IMR-90 (cell line): ENCODE results near the gene TSC2. TPM values are rescaled to one million over a fixed set of nuclear protein-coding genes. Genes with fewer than 3 reads are reported as not detected.

Experiments
- ATAC-seq: fragments of 200-7000 bp; cut with Tn5 transposase; 2 replicates; pipeline ENCODE4 v1.9.1; 2020; ENCODE audit warnings: low read depth, mild to moderate bottlenecking, moderate library complexity
- BruUV-seq: library from RNA; stranded (reverse); fragments of 400-500 nt; replicated peaks from 2 replicates; lab custom pipeline; 2021; lab: Mats Ljungman, UMichigan
- CTCF ChIA-PET: fragments of 300-600 bp; formaldehyde crosslinking; extraction: SDS; loops from one replicate; lab custom pipeline; 2021; ENCODE audit warnings: antibody characterized with exemption; lab: Yijun Ruan, JAX
- POLR2A ChIA-PET: fragments of 300-600 bp; sonication (Branson Sonifier 250); formaldehyde crosslinking; loops from one replicate; lab custom pipeline; 2022; ENCODE audit warnings: antibody characterized with exemption; ENCODE audit not compliant: unreplicated experiment; lab: Charles Lee
- DNase-seq: peaks from one replicate; pipeline ENCODE4 v3.0.0; 2013
- H2AFZ ChIP-seq: replicated peaks from 2 replicates; pipeline ENCODE3; 2013; ENCODE audit warnings: low read length, mild to moderate bottlenecking; ENCODE audit not compliant: poor library complexity
- H2AK5ac ChIP-seq: 2 replicates; pipeline ENCODE4 v1.6.1; 2013; ENCODE audit warnings: low read depth, low read length, inconsistent platforms
- H2AK9ac ChIP-seq: replicated peaks from 2 replicates; pipeline ENCODE3; 2013; ENCODE audit warnings: mild to moderate bottlenecking, low read depth, low read length, moderate library complexity; ENCODE audit not compliant: poor library complexity
- H2BK120ac ChIP-seq: 2 replicates; pipeline ENCODE4 v1.6.1; 2013; ENCODE audit warnings: low read depth, low read length, inconsistent platforms
- H2BK15ac ChIP-seq: 3 replicates; pipeline ENCODE4 v1.6.1; 2013; ENCODE audit warnings: low read depth, low read length, inconsistent platforms
- H2BK20ac ChIP-seq: 2 replicates; pipeline ENCODE4 v1.6.1; 2013; ENCODE audit warnings: low read depth, mild to moderate bottlenecking, inconsistent platforms, low read length, moderate library complexity
- H2BK5ac ChIP-seq: 2 replicates; pipeline ENCODE4 v1.6.1; 2013; ENCODE audit warnings: mild to moderate bottlenecking, low read depth, low read length, inconsistent platforms; ENCODE audit not compliant: poor library complexity, severe bottlenecking
- H3K14ac ChIP-seq: replicated peaks from 2 replicates; pipeline ENCODE4 v1.6.1; 2013; ENCODE audit warnings: low read depth, low read length, inconsistent platforms
- H3K18ac ChIP-seq: 2 replicates; pipeline ENCODE4 v1.6.1; 2013; ENCODE audit warnings: low read depth, low read length, control low read depth
- H3K23ac ChIP-seq: 2 replicates; pipeline ENCODE4 v1.6.1; 2013; ENCODE audit warnings: low read depth, low read length, inconsistent platforms
- H3K27ac ChIP-seq: 2 replicates; pipeline ENCODE4 v1.5.1; 2013; ENCODE audit warnings: mild to moderate bottlenecking, control low read depth, low read length; ENCODE audit not compliant: insufficient read depth
- H3K27me3 ChIP-seq: 2 replicates; pipeline ENCODE4 v1.6.1; 2013; ENCODE audit warnings: low read length; ENCODE audit not compliant: control insufficient read depth, insufficient read depth
- H3K36me3 ChIP-seq: 2 replicates; pipeline ENCODE4 v1.6.1; 2013; ENCODE audit warnings: low read length, mixed read lengths; ENCODE audit not compliant: control insufficient read depth, insufficient read depth
- H3K4ac ChIP-seq: 2 replicates; pipeline ENCODE4 v1.6.1; 2013; ENCODE audit warnings: low read depth, low read length, inconsistent platforms
- H3K4me1 ChIP-seq: 2 replicates; pipeline ENCODE4 v1.6.1; 2013; ENCODE audit warnings: low read length, mixed read lengths; ENCODE audit not compliant: control insufficient read depth, insufficient read depth
- H3K4me2 ChIP-seq: 2 replicates; pipeline ENCODE4 v1.6.1; 2013; ENCODE audit warnings: low read depth, mild to moderate bottlenecking, control low read depth, low read length, moderate library complexity
- H3K4me3 ChIP-seq: 2 replicates; pipeline ENCODE4 v1.5.1; 2013; ENCODE audit warnings: low read depth, mild to moderate bottlenecking, control low read depth, low read length, moderate library complexity; ENCODE audit not compliant: insufficient read depth
- H3K56ac ChIP-seq: 2 replicates; pipeline ENCODE4 v1.6.1; 2013; ENCODE audit warnings: low read length, inconsistent platforms; ENCODE audit not compliant: insufficient read depth; ENCODE audit errors: extremely low read depth
- H3K79me1 ChIP-seq, 2 experiments: 2 replicates each; pipeline ENCODE4 v1.6.1; 2013; ENCODE audit warnings: low read length in 2 of 2, inconsistent platforms in 1 of 2, low read depth in 1 of 2
- H3K9ac ChIP-seq: 2 replicates; pipeline ENCODE4 v1.6.1; 2013; ENCODE audit warnings: low read depth, low read length, control low read depth
- H3K9me1 ChIP-seq: 2 replicates; pipeline ENCODE4 v1.6.1; 2013; ENCODE audit warnings: low read length, inconsistent platforms; ENCODE audit not compliant: insufficient read depth
- H3K9me3 ChIP-seq: 2 replicates; pipeline ENCODE4 v1.6.1; 2013; ENCODE audit warnings: low read length; ENCODE audit not compliant: control insufficient read depth, insufficient read depth
- H4K20me1 ChIP-seq: 2 replicates; pipeline ENCODE4 v1.6.1; 2013; ENCODE audit warnings: low read length, inconsistent platforms; ENCODE audit not compliant: insufficient read depth
- H4K5ac ChIP-seq: 2 replicates; pipeline ENCODE4 v1.6.1; 2013; ENCODE audit warnings: mild to moderate bottlenecking, low read depth, low read length, control low read depth
- H4K8ac ChIP-seq, 2 experiments: 2 replicates each; pipeline ENCODE4 v1.6.1; 2013; ENCODE audit warnings: low read depth in 2 of 2, low read length in 2 of 2, control low read depth in 1 of 2, inconsistent platforms in 1 of 2
- H4K91ac ChIP-seq: 2 replicates; pipeline ENCODE4 v1.6.1; 2013; ENCODE audit warnings: low read depth, low read length, inconsistent platforms; ENCODE audit not compliant: insufficient read depth
- BHLHE40 ChIP-seq: fragments of 150-350 bp; IDR thresholded peaks from 2 replicates; pipeline ENCODE4 v1.6.1; 2016; ENCODE audit warnings: mild to moderate bottlenecking, low read depth, low read length
- CHD1 ChIP-seq: IDR thresholded peaks from 2 replicates; pipeline ENCODE4 v1.6.1; 2012; ENCODE audit warnings: low read depth, low read length, improper control_type of control experiment
- MAFK ChIP-seq: IDR thresholded peaks from 2 replicates; pipeline ENCODE4 v1.6.1; 2012; ENCODE audit warnings: low read depth, low read length, improper control_type of control experiment
- MAZ ChIP-seq: IDR thresholded peaks from 2 replicates; pipeline ENCODE4 v1.6.1; 2012; ENCODE audit warnings: low read depth, mild to moderate bottlenecking, low read length, improper control_type of control experiment, moderate library complexity, borderline replicate concordance
- NFE2L2 ChIP-seq: fragments of 150-350 bp; IDR thresholded peaks from 2 replicates; pipeline ENCODE4 v1.6.1; 2016; ENCODE audit warnings: low read depth, mild to moderate bottlenecking, low read length
- POLR2A ChIP-seq: IDR thresholded peaks from 2 replicates; pipeline ENCODE4 v1.6.1; 2012; ENCODE audit warnings: mild to moderate bottlenecking, low read depth, low read length
- RAD21 ChIP-seq: IDR thresholded peaks from 2 replicates; pipeline ENCODE4 v1.6.1; 2012; ENCODE audit warnings: low read length, improper control_type of control experiment
- RCOR1 ChIP-seq: IDR thresholded peaks from 2 replicates; pipeline ENCODE4 v1.6.1; 2012; ENCODE audit warnings: mild to moderate bottlenecking, low read length, improper control_type of control experiment; ENCODE audit not compliant: insufficient replicate concordance
- RFX5 ChIP-seq: IDR thresholded peaks from 2 replicates; pipeline ENCODE4 v1.8.0; 2012; ENCODE audit warnings: low read depth, mild to moderate bottlenecking, low read length, moderate library complexity
- WGBS, 2 experiments: methylation state at CpG; one replicate each; pipeline versions ENCODE4 v1.1.5 to v1.1.7; 2013; ENCODE audit warnings: missing lambda C conversion rate in 2 of 2; ENCODE audit not compliant: insufficient read length in 1 of 2; ENCODE audit errors: extremely low coverage in 2 of 2; 5-methylcytosine and 5-hydroxymethylcytosine counted together
- dilution Hi-C: fragments of 300-500 bp; cut with HindIII; formaldehyde crosslinking; loops from one replicate; pipeline ENCODE4 v1.14.3; 2018; ENCODE audit warnings: low sequenced_read_pairs; ENCODE audit not compliant: unreplicated experiment
- in situ Hi-C: fragments of 300-500 bp; cut with MboI; formaldehyde crosslinking; loops from 3 replicates; pipeline ENCODE4 v1.14.3; 2019; ENCODE audit warnings: low sequenced_read_pairs, inconsistent platforms, mixed read lengths
- intact Hi-C: fragments of 100-400 bp; cut with micrococcal nuclease; formaldehyde crosslinking; loops from 2 replicates; pipeline ENCODE4 v1.10.0; 2022
- polyA plus RNA-seq, 3 experiments: library from polyadenylated mRNA; depleted of rRNA; stranded (reverse); fragments of >200 nt; gene quantifications; 2 replicates each; pipeline ENCODE4 v1.2.3, GENCODE V29; 2012; ENCODE audit warnings: low replicate concordance in 1 of 3
- total RNA-seq: library from RNA; depleted of rRNA; stranded (reverse); fragments of >200 nt; gene quantifications from 2 replicates; pipeline ENCODE4 v1.2.3, GENCODE V29; 2012

Gene TSC2
- total and polyA plus RNA-seq, 2 of the 4 experiments (the other 2 are of a cell fraction): 31.4 to 88.6 TPM

DNA sequence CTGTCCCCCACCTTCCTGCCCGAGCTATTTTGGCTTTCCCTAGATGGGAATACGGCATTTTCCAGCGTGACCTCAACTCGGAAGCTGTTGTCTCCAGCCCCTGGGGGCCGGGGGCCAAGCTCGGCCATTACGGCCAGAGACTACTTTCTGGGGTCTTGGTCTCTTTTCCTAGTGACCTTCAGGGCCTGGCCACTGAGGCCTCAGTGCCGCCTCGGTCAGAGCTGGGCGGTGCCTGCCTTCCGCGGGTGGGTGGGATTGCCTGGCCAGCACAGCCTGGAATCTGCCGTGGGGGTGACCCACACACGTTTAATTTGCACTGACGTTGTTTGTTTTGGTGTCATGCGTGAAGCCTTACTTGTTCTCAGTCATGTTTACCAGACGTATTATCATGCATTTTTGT lies 29.2 kb downstream of the TSC2 start:
- Histone ChIP-seq H3K18ac (no peak overlapping the region), H3K4me3 (no peak overlapping the region), H3K9ac (no peak overlapping the region), H2BK20ac (no peak overlapping the region), H3K9me1 (no peaks in the 10 kb centered on the region), H2AK9ac (no peak overlapping the region), H4K91ac (no peak overlapping the region), H2AFZ (no peak overlapping the region), H2BK120ac (no peak overlapping the region), H3K23ac (no peak overlapping the region), H3K4me2 (no peak overlapping the region), H3K79me1 (no peaks in the 10 kb centered on the region; a peak in 1 of 4 replicates), H3K56ac (no peak overlapping the region), H2BK5ac (no peak overlapping the region), H4K8ac (no peak overlapping the region), H3K4me1 (peaks cover 1% of the 10 kb centered on the region; the same call in 1 of the 2 replicates), H4K20me1 (no peaks in the 10 kb centered on the region), H3K27me3 (no peaks in the 10 kb centered on the region), H2BK15ac (no peak overlapping the region), H3K9me3 (no peaks in the 10 kb centered on the region), H4K5ac (no peak overlapping the region), H3K36me3 (peaks cover 65% of the 10 kb centered on the region), H3K27ac (no peak overlapping the region), H2AK5ac (no peak overlapping the region), H3K14ac (no peak overlapping the region), H3K4ac (no peak overlapping the region)
- no TSS peak for BruUV-seq
- no peak for TF ChIP-seq MAZ
- TF ChIP-seq MAFK: no peak
- no peak for TF ChIP-seq RCOR1
- TF ChIP-seq NFE2L2: no peak
- TF ChIP-seq RAD21: no peak
- TF ChIP-seq BHLHE40: no peak
- TF ChIP-seq POLR2A: no peak
- no peak for TF ChIP-seq CHD1
- no peak for TF ChIP-seq RFX5
- WGBS, 2 experiments: 94% methylated on average over 16 of the region's 17 CpGs; no CpG with 5 or more reads in 1 of the 2 experiments
- ChIA-PET CTCF (no interaction called here), POLR2A (interaction anchor here (0.6 kb wide), 1 partner anchor 85 kb away, joined by 11 read pairs; no protein-coding TSS in a partner anchor)
- intact Hi-C loops (no loop called here), dilution Hi-C loops (no loop called here), in situ Hi-C loops (no loop called here)
- DNase-seq (no peak), ATAC-seq (no peak)
